ENCODE results near the gene CXCL10.

The CXCL10 gene

GRCh38 chr4:76066546-76066945 is 43.2 kb upstream of the CXCL10 start (continued):
- TF ChIP-seq ZNF518A (tag by site-specific recombination; conservative IDR thresholded peaks at IDR 0.05; ENCODE audit: low read depth) = no peak

- CTCF ChIA-PET = interaction anchor here (1.3 to 1.6 kb wide), 2 partner anchors 25 to 66 kb away, joined by 3 to 9 read pairs; no protein-coding TSS in a partner anchor
- Histone ChIP-seq H3K4me1 (ENCODE audit: control insufficient read depth, insufficient read depth, low read length) (no peaks in the 10 kb centered on the region), H3K9me3 (ENCODE audit: control insufficient read depth, insufficient read depth, low read depth, low read length) (no peaks in the 10 kb centered on the region), H3K36me3 (ENCODE audit: control insufficient read depth in 2 of 2, insufficient read depth in 1 of 2, low read length in 2 of 2) (no peaks in the 10 kb centered on the region), H3K27ac (ENCODE audit: extremely low read depth, low read depth, low read length) (no peak overlapping the region), H3K4me3 (ENCODE audit: low read depth, low read length) (no peak overlapping the region)
- TF ChIP-seq PRDM1 (tag by site-specific recombination; IDR thresholded peaks at IDR 0.05) (no peak), ZFP69B (tag by site-specific recombination; IDR thresholded peaks at IDR 0.05) (no peak), BCL11B (tag by site-specific recombination; IDR thresholded peaks at IDR 0.05; ENCODE audit: low read depth) (no peak), ZNF677 (tag by site-specific recombination; IDR thresholded peaks at IDR 0.05) (no peak), ZNF214 (tag by site-specific recombination; IDR thresholded peaks at IDR 0.05; ENCODE audit: borderline replicate concordance) (no peak), ZNF626 (tag by site-specific recombination; IDR thresholded peaks at IDR 0.05) (no peak), ZNF2 (tag by site-specific recombination; IDR thresholded peaks at IDR 0.05) (no peak)
- POLR2A ChIA-PET = no interaction called here
Measured at GRCh38 chr4:76061982-76062381, 38.7 kb upstream of the CXCL10 start.

DNA sequence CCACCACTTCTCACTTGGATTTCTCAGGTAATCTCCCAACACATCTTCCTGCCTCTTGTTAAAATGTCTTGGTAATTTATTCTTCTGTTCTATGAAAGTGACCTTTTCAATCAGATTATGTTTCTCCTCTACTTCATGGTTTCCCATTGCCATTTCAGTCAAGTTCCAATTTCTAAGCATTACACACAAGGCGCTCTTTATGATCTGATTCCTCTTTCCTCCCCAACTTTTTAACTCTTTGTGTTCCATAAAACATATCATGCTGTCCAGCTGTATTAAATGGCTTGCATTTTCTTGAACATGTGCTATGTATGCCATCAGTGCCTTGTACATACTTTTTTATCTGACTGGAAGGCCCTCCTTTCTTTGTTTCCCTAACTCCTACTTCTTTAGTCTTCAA is 38.1 kb upstream of the CXCL10 start:
- Histone ChIP-seq H3K27ac (ENCODE audit: extremely low read depth, low read depth, low read length) (no peak overlapping the region), H3K4me3 (ENCODE audit: low read depth, low read length) (no peak overlapping the region), H3K36me3 (ENCODE audit: control insufficient read depth in 2 of 2, insufficient read depth in 1 of 2, low read length in 2 of 2) (no peaks in the 10 kb centered on the region), H3K4me1 (ENCODE audit: control insufficient read depth, insufficient read depth, low read length) (no peaks in the 10 kb centered on the region), H3K9me3 (ENCODE audit: control insufficient read depth, insufficient read depth, low read depth, low read length) (no peaks in the 10 kb centered on the region)
- ChIA-PET CTCF (interaction anchor here (1.3 to 1.6 kb wide), 2 partner anchors 26 to 65 kb away, joined by 3 to 9 read pairs; no protein-coding TSS in a partner anchor), POLR2A (no interaction called here)
- TF ChIP-seq ZNF488 (tag by site-specific recombination; IDR thresholded peaks at IDR 0.05) (no peak), GLIS2 (tag by site-specific recombination; IDR thresholded peaks at IDR 0.05) (no peak), ZNF394 (tag by site-specific recombination; IDR thresholded peaks at IDR 0.05; ENCODE audit: borderline replicate concordance) (no peak)

DNA sequence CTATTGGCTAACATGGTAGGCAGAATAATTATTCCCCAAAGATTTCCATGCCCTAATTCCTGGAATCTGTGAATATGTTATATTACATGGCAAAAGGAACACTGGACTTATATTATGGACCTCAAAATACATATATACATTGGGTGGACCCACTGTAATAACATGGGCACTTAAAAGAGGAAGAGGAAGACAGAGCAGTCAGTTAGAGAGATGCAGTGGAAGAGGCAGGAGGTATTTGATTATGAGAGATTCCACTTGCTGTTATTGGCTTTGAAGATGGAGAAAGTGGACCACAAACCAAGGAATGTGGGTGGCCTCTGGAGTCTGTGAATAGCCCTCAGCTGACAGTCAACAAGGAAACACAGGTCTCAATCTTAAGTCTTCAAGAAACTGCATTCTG is 37.2 kb upstream of the CXCL10 start:
- Histone ChIP-seq H3K4me3 (ENCODE audit: low read depth, low read length) (no peak overlapping the region), H3K36me3 (ENCODE audit: control insufficient read depth in 2 of 2, insufficient read depth in 1 of 2, low read length in 2 of 2) (no peaks in the 10 kb centered on the region), H3K27ac (ENCODE audit: extremely low read depth, low read depth, low read length) (no peak overlapping the region), H3K9me3 (ENCODE audit: control insufficient read depth, insufficient read depth, low read depth, low read length) (no peaks in the 10 kb centered on the region), H3K4me1 (ENCODE audit: control insufficient read depth, insufficient read depth, low read length) (no peaks in the 10 kb centered on the region)
- ChIA-PET CTCF (no interaction called here), POLR2A (no interaction called here)
- no peak for TF ChIP-seq ZNF596 (tag by site-specific recombination; IDR thresholded peaks at IDR 0.05)
- no peak for TF ChIP-seq ZNF311 (tag by site-specific recombination; IDR thresholded peaks at IDR 0.05; ENCODE audit: borderline replicate concordance)
- TF ChIP-seq RBAK (tag by site-specific recombination; IDR thresholded peaks at IDR 0.05) = no peak
- TF ChIP-seq KLF1 (tag by site-specific recombination; IDR thresholded peaks at IDR 0.05) = no peak
- TF ChIP-seq ZSCAN16 (tag by site-specific recombination; IDR thresholded peaks at IDR 0.05) = no peak
- no peak for TF ChIP-seq ZNF362 (tag by site-specific recombination; IDR thresholded peaks at IDR 0.05)
- no peak for TF ChIP-seq ZNF544 (tag by site-specific recombination; IDR thresholded peaks at IDR 0.05)
- no peak for TF ChIP-seq ZEB2 (tag by site-specific recombination; IDR thresholded peaks at IDR 0.05)
- TF ChIP-seq ZSCAN30 (tag by site-specific recombination; IDR thresholded peaks at IDR 0.05) = no peak
- TF ChIP-seq IKZF3 (tag by site-specific recombination; IDR thresholded peaks at IDR 0.05) = no peak
- TF ChIP-seq ZNF140 (tag by site-specific recombination; IDR thresholded peaks at IDR 0.05) = no peak
- TF ChIP-seq ZNF677 (tag by site-specific recombination; IDR thresholded peaks at IDR 0.05) = no peak

Measured in HEK293 (cell line).